ENCODE results near the gene CTNNA3. TPM values are rescaled to one million over a fixed set of nuclear protein-coding genes. Genes with fewer than 3 reads are reported as not detected.

Gene CTNNA3
- total and polyA plus RNA-seq, 2 donors (not counting 3 experiments of a cell fraction or from before 2014, with no cell fraction given), result not detected

- POLR2A ChIA-PET, result no interaction called here
- dilution Hi-C loops (cut with MboI; ENCODE audit: extremely low pct_ligation_motif_present, low sequenced_read_pairs) (no loop called here), intact Hi-C loops (cut with micrococcal nuclease) (no loop called here)
- Histone ChIP-seq H3K36me3 (ENCODE audit: control insufficient read depth in 2 of 2, extremely low read depth in 1 of 2, insufficient read depth in 2 of 2, low read length in 2 of 2) (no peaks in the 10 kb centered on the region), H2AFZ (ENCODE audit: low read depth, low read length) (no peak overlapping the region), H4K20me1 (replicated peaks; ENCODE audit: control insufficient read depth, extremely low read depth, insufficient read depth, low read length) (no peaks in the 10 kb centered on the region), H3K9me1 (replicated peaks; ENCODE audit: control insufficient read depth, extremely low read depth, insufficient read depth, low read length) (no peaks in the 10 kb centered on the region), H3K4me2 (ENCODE audit: insufficient read depth, low read length) (no peak overlapping the region), H3K4me3 (replicated peaks in 1 of 3; ENCODE audit: insufficient read depth in 1 of 3, low read depth in 1 of 3, low read length in 3 of 3) (no peak overlapping the region), H3K9ac (replicated peaks; ENCODE audit: extremely low read depth, insufficient read depth, low read length) (no peak overlapping the region), H3K27me3 (ENCODE audit: control insufficient read depth in 2 of 2, insufficient read depth in 2 of 2, low read length in 2 of 2) (no peaks in the 10 kb centered on the region), H3K27ac (ENCODE audit: insufficient read depth, low read depth, low read length) (no peak overlapping the region), H3K79me2 (ENCODE audit: control insufficient read depth, insufficient read depth, low read length) (no peaks in the 10 kb centered on the region), H3K4me1 (ENCODE audit: control insufficient read depth, extremely low read depth, insufficient read depth, low read length) (no peaks in the 10 kb centered on the region), H3K9me3 (replicated peaks; ENCODE audit: control insufficient read depth, insufficient read depth, low read length) (no peaks in the 10 kb centered on the region)
- DNase-seq (ENCODE audit: low read depth, low spot score), result no peak
- BruUV-seq (replicated peaks), result no TSS peak
- no peak for TF ChIP-seq JUN (IDR thresholded peaks at IDR 0.05; ENCODE audit: borderline replicate concordance, insufficient read depth, insufficient read length, low read depth)
- no peak for TF ChIP-seq FOS (IDR thresholded peaks at IDR 0.05; ENCODE audit: borderline replicate concordance, insufficient read depth, low read length)
- no peak for TF ChIP-seq POLR2AphosphoS5 (IDR thresholded peaks at IDR 0.05; ENCODE audit: insufficient read depth, low read depth, low read length)
- TF ChIP-seq MYC (IDR thresholded peaks at IDR 0.05; ENCODE audit: low read depth, low read length), result no peak
- TF ChIP-seq CTCF (IDR thresholded peaks at IDR 0.05; ENCODE audit: extremely low read depth in 1 of 2, insufficient read depth in 1 of 2, low read depth in 1 of 2, low read length in 2 of 2), result no peak
- no peak for TF ChIP-seq GATA2 (IDR thresholded peaks at IDR 0.05; ENCODE audit: insufficient read depth, insufficient read length, low read depth, low read length)
- no peak for TF ChIP-seq EZH2 (IDR thresholded peaks at IDR 0.05; ENCODE audit: borderline replicate concordance, low read depth, low read length, severe bottlenecking)
- TF ChIP-seq POLR2A (IDR thresholded peaks at IDR 0.05; ENCODE audit: low read depth, low read length), result no peak
- no peak for TF ChIP-seq MAX (IDR thresholded peaks at IDR 0.05; ENCODE audit: insufficient read depth, insufficient read length)
- CTCF ChIA-PET, result no interaction called here
- FAIRE-seq, result no peak
Observed at GRCh38 chr10:66762218-66762729, 933.7 kb downstream of the CTNNA3 start.
